GM23248 (cell line): ENCODE results near the gene TAF10.

Source experiments
- EZH2 ChIP-seq: fragments of 200-600 bp; sonication (generic); IDR thresholded peaks from 2 replicates; pipeline ENCODE4 v1.6.1; 2018; ENCODE audit warnings: antibody characterized with exemption, mild to moderate bottlenecking; ENCODE audit not compliant: insufficient read depth, poor library complexity, severe bottlenecking
- EZH2phosphoT487 ChIP-seq: fragments of 200-600 bp; sonication (generic); IDR thresholded peaks from 2 replicates; pipeline ENCODE4 v1.6.1; 2018; ENCODE audit warnings: antibody characterized with exemption, moderate library complexity, mild to moderate bottlenecking, low read depth; ENCODE audit not compliant: insufficient read depth

GRCh38 chr11:6607190-6607795 is 4.7 kb downstream of the TAF10 start:
- no peak for TF ChIP-seq EZH2
- TF ChIP-seq EZH2phosphoT487: no peak
